NB4 (cell line): ENCODE measurements around the gene GNAT1.

ENCODE experiments used
- DNase-seq: peaks from one replicate; pipeline ENCODE4 v3.0.0; 2010; ENCODE audit warnings: low read depth
- H3K4me3 ChIP-seq: one replicate; pipeline ENCODE4 v1.5.1; 2011; ENCODE audit warnings: mild to moderate bottlenecking, low read depth, low read length, moderate library complexity
- MYC ChIP-seq: IDR thresholded peaks from 2 replicates; pipeline ENCODE4 v1.6.1; 2011; ENCODE audit warnings: low read depth, low read length
- POLR2A ChIP-seq: IDR thresholded peaks from 2 replicates; pipeline ENCODE4 v1.6.1; 2011; ENCODE audit warnings: mild to moderate bottlenecking; ENCODE audit not compliant: insufficient read length; ENCODE audit errors: extremely low read depth
- TF ChIP-seq, protein P1 (sequence below): IDR thresholded peaks from one replicate; pipeline ENCODE4 v1.5.1; 2012; ENCODE audit warnings: low read depth, low read length
- TF ChIP-seq, protein P2 (sequence below): IDR thresholded peaks from 2 replicates; pipeline ENCODE4 v1.6.1; 2011; ENCODE audit warnings: low read depth, low read length

GNAT1 gene

DNA sequence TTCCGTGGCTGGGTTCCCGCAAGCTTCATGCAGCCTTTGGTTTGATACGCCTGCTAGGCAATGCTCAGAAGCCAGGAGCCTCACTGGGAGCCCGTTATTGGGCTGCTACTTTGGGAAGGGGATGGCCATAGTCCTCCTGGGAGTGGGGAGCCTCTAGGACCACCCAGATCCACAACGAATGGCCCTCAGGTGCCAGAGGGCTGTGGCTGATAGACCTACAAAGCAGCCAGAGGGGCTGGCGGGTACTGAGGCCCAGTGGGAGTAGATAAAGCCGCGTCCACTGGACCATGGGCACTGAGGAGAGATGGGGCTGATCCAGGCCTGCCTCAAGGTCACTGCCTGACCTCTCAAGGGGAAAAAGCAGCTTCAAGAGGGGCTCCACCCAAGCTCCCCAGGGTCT is 714 bp downstream of the GNAT1 start:
- TF ChIP-seq, protein P1, sequence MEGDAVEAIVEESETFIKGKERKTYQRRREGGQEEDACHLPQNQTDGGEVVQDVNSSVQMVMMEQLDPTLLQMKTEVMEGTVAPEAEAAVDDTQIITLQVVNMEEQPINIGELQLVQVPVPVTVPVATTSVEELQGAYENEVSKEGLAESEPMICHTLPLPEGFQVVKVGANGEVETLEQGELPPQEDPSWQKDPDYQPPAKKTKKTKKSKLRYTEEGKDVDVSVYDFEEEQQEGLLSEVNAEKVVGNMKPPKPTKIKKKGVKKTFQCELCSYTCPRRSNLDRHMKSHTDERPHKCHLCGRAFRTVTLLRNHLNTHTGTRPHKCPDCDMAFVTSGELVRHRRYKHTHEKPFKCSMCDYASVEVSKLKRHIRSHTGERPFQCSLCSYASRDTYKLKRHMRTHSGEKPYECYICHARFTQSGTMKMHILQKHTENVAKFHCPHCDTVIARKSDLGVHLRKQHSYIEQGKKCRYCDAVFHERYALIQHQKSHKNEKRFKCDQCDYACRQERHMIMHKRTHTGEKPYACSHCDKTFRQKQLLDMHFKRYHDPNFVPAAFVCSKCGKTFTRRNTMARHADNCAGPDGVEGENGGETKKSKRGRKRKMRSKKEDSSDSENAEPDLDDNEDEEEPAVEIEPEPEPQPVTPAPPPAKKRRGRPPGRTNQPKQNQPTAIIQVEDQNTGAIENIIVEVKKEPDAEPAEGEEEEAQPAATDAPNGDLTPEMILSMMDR: no peak
- TF ChIP-seq POLR2A (no peak), MYC (no peak)
- TF ChIP-seq, protein P2, sequence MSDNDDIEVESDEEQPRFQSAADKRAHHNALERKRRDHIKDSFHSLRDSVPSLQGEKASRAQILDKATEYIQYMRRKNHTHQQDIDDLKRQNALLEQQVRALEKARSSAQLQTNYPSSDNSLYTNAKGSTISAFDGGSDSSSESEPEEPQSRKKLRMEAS: no peak
- H3K4me3 ChIP-seq: no peak overlapping the region
- no peak for DNase-seq

DNA sequence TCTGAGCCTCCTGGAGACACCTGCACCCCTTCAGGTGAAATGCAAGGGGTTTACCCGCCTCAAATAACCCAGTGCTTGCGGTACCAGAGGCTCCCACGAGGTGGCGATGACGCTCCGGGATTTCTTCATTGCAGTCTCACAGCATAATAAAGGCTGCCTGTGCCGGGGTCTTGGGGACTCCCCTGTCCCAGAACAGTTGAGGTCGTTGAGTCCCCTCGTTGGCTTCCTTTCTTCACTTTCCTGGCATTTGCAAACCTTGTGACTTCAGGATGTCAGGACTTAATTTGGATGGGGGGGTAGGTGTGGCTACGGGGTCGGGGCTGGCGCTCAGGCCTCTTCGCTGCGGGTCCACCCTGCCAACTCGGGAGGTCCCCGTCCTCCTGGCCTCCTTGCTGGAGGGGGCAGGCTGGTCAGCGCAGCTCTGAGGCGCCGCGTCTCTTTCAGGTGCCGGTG is 1.3 kb downstream of the GNAT1 start:
- TF ChIP-seq, protein P2: peak; percentile 55; the same call in 1 of the 2 replicates
- no peak for TF ChIP-seq POLR2A
- TF ChIP-seq MYC: no peak
- TF ChIP-seq, protein P1: peak; percentile 95
- H3K4me3 ChIP-seq: no peak overlapping the region
- peak; percentile 70 for DNase-seq

DNA sequence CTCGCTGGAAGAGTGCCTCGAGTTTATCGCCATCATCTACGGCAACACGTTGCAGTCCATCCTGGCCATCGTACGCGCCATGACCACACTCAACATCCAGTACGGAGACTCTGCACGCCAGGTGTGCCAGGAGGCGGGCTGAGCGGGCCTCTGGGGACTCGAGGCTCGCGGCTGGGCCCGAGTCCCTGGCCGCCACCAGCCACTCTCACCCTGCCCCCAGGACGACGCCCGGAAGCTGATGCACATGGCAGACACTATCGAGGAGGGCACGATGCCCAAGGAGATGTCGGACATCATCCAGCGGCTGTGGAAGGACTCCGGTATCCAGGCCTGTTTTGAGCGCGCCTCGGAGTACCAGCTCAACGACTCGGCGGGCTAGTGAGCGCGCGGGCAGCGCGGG is 1.9 kb downstream of the GNAT1 start:
- DNase-seq: no peak
- no peak for TF ChIP-seq POLR2A
- TF ChIP-seq, protein P1: no peak
- TF ChIP-seq, protein P2: no peak
- no peak for TF ChIP-seq MYC
- H3K4me3 ChIP-seq: no peak overlapping the region

DNA sequence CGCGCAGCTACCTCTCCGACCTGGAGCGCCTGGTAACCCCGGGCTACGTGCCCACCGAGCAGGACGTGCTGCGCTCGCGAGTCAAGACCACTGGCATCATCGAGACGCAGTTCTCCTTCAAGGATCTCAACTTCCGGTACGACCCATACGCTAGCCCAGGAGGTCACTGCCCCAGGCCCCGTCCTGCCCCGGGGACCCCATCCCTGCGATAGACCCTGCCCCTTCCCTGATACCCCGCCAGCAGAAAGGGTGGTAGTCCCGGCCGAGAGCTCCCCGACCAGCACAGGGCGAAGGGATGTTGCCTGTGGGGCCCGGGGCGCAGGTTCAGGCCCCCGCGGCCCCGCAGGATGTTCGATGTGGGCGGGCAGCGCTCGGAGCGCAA is 2.3 kb downstream of the GNAT1 start:
- TF ChIP-seq, protein P2: no peak
- no peak for TF ChIP-seq POLR2A
- no peak for TF ChIP-seq MYC
- DNase-seq: no peak
- no peak overlapping the region for H3K4me3 ChIP-seq

DNA sequence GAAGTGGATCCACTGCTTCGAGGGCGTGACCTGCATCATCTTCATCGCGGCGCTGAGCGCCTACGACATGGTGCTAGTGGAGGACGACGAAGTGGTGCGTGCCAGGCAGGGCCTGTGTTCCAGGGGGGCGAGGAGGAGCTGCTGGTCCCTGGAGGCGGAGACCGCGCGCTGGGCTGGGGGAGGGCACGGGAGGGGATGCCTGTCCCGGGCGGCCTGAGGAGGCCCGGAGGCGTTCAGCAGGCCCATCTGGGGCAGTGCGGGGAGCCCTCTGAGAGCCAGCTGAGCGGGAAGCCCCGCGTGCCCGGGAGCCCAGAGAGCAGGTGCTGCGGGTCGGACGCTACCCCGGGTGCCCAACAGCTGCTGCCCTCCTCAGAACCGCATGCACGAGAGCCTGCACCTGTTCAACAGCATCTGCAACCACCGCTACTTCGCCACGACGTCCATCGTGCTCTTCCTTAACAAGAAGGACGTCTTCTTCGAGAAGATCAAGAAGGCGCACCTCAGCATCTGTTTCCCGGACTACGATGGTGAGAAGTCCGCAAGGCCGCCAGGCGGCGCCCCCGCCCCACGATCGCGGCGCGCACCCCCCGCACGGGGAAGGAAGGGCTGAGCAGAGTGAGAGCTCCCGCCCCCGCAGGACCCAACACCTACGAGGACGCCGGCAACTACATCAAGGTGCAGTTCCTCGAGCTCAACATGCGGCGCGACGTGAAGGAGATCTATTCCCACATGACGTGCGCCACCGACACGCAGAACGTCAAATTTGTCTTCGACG is 2.9 kb downstream of the GNAT1 start:
- DNase-seq: peak; percentile 80
- TF ChIP-seq POLR2A (no peak), MYC (0 out of 2 replicates have a peak, but pooled peaks have one; percentile 33)
- TF ChIP-seq, protein P2: peak; percentile 57
- TF ChIP-seq, protein P1: peak; percentile 82
- H3K4me3 ChIP-seq: no peak overlapping the region

DNA sequence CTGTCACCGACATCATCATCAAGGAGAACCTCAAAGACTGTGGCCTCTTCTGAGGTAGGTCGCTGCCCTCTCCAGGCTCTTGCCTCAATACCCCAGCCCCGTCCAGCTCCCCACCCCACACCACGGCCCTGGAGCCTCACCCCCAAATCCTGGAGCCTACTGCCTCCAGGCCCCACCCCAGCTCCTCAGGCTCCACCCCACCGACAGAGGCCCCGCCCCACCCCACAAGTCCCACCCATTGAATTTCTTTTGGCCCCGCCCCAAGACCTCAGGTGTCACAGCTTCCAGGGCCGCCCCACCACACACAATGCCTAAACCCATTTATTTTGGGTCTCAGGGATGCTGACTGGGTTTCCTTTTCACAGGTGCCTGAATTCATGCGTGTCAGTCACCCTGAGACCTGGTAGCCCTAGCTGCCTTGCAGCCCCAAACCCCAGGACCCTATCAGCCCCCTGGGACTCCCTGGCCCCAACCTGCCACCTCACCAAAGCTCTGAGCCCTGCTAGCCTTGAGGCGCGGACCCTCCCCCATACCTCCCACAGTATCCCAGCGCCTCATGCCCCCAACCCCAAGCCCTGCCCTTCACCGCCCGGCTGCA is 3.6 kb downstream of the GNAT1 start:
- no peak overlapping the region for H3K4me3 ChIP-seq
- DNase-seq: peak; percentile 30
- no peak for TF ChIP-seq MYC
- no peak for TF ChIP-seq POLR2A
- TF ChIP-seq, protein P1: no peak
- TF ChIP-seq, protein P2: no peak
